GM23338 (cell line): ENCODE measurements around the gene MED16. TPM values are rescaled to one million over a fixed set of nuclear protein-coding genes. Genes with fewer than 3 reads are reported as not detected.

Experiments used
- ATAC-seq: fragments of 200-7000 bp; cut with Tn5 transposase; 3 replicates; pipeline ENCODE4 v1.9.1; 2020
- DNase-seq: peaks from one replicate; pipeline ENCODE4 v3.0.0-alpha.2; 2015; ENCODE audit warnings: low spot score
- H2AFZ ChIP-seq: fragments of 200-600 bp; sonication (generic); 2 replicates; pipeline ENCODE4 v1.8.0; 2016; ENCODE audit warnings: antibody characterized with exemption, mild to moderate bottlenecking, moderate library complexity
- H3F3A ChIP-seq: fragments of 200-600 bp; sonication (generic); replicated peaks from 2 replicates; pipeline ENCODE4 v1.8.0; 2017; ENCODE audit warnings: antibody characterized with exemption, mixed run types, low read depth
- H3K27ac ChIP-seq: fragments of 200-600 bp; sonication (generic); 2 replicates; pipeline ENCODE4 v1.6.1; 2016; ENCODE audit warnings: low read depth
- H3K27me3 ChIP-seq: fragments of 200-600 bp; sonication (generic); 2 replicates; pipeline ENCODE4 v1.8.0; 2016; ENCODE audit warnings: mild to moderate bottlenecking, mixed run types, moderate library complexity; ENCODE audit not compliant: insufficient read depth
- H3K36me3 ChIP-seq: fragments of 200-600 bp; sonication (generic); 2 replicates; pipeline ENCODE4 v1.8.0; 2016; ENCODE audit warnings: mild to moderate bottlenecking; ENCODE audit not compliant: insufficient read depth
- H3K4me1 ChIP-seq: fragments of 200-600 bp; sonication (generic); 2 replicates; pipeline ENCODE4 v1.8.0; 2016; ENCODE audit warnings: mild to moderate bottlenecking, moderate library complexity; ENCODE audit not compliant: insufficient read depth
- H3K4me2 ChIP-seq: fragments of 200-600 bp; sonication (generic); 2 replicates; pipeline ENCODE4 v1.7.1; 2017; ENCODE audit warnings: mixed run types
- H3K4me3 ChIP-seq: fragments of 200-600 bp; sonication (generic); 2 replicates; pipeline ENCODE4 v1.6.1; 2016; ENCODE audit warnings: mixed run types
- H3K79me2 ChIP-seq: fragments of 200-600 bp; sonication (generic); replicated peaks from 2 replicates; pipeline ENCODE4 v1.8.0; 2017; ENCODE audit warnings: mild to moderate bottlenecking; ENCODE audit not compliant: insufficient read depth
- H3K9me2 ChIP-seq: fragments of 200-600 bp; sonication (generic); 2 replicates; pipeline ENCODE4 v1.8.0; 2017; ENCODE audit not compliant: insufficient read depth
- H4K20me1 ChIP-seq: fragments of 200-600 bp; sonication (generic); replicated peaks from 2 replicates; pipeline ENCODE4 v1.8.0; 2017; ENCODE audit warnings: mild to moderate bottlenecking; ENCODE audit not compliant: insufficient read depth
- H3K27ac Mint-ChIP-seq: 2 replicates; pipeline ENCODE4 v1.8.0; 2020; ENCODE audit warnings: inconsistent platforms, mild to moderate bottlenecking, moderate library complexity, mixed read lengths
- H3K27me3 Mint-ChIP-seq: 3 replicates; pipeline ENCODE4 v1.8.0; 2022; ENCODE audit warnings: low read depth, mild to moderate bottlenecking, moderate library complexity, mixed read lengths, inconsistent platforms; ENCODE audit not compliant: insufficient read depth, poor library complexity
- H3K36me3 Mint-ChIP-seq: 3 replicates; pipeline ENCODE4 v1.8.0; 2021; ENCODE audit warnings: low read depth, mild to moderate bottlenecking, inconsistent platforms, moderate library complexity, mixed read lengths
- H3K4me1 Mint-ChIP-seq: 3 replicates; pipeline ENCODE4 v1.8.0; 2020; ENCODE audit warnings: mild to moderate bottlenecking, inconsistent platforms, mixed read lengths
- H3K4me3 Mint-ChIP-seq: 3 replicates; pipeline ENCODE4 v1.8.0; 2021; ENCODE audit warnings: moderate library complexity, mild to moderate bottlenecking, inconsistent platforms, mixed read lengths
- H3K9me3 Mint-ChIP-seq: 3 replicates; pipeline ENCODE4 v1.8.0; 2020; ENCODE audit warnings: moderate library complexity, mild to moderate bottlenecking, inconsistent platforms, mixed read lengths
- CREB1 ChIP-seq: fragments of 250-450 bp; sonication (Bioruptor Pico); IDR thresholded peaks from 2 replicates; pipeline ENCODE4 v1.5.0; 2020; ENCODE audit warnings: low read depth, mild to moderate bottlenecking, moderate library complexity
- EZH2 ChIP-seq: fragments of 200-600 bp; sonication (generic); IDR thresholded peaks from one replicate; pipeline ENCODE4 v1.8.0; 2017; ENCODE audit warnings: antibody characterized with exemption, mild to moderate bottlenecking, low read depth; ENCODE audit not compliant: unreplicated experiment
- EZH2phosphoT487 ChIP-seq: fragments of 200-600 bp; sonication (generic); IDR thresholded peaks from one replicate; pipeline ENCODE4 v1.8.1; 2018; ENCODE audit warnings: antibody characterized with exemption; ENCODE audit not compliant: unreplicated experiment
- JUNB ChIP-seq: IDR thresholded peaks from one replicate; pipeline ENCODE4 v1.6.1; 2016; ENCODE audit warnings: antibody characterized with exemption; ENCODE audit not compliant: unreplicated experiment
- NANOG ChIP-seq: IDR thresholded peaks from 2 replicates; pipeline ENCODE4 v1.6.1; 2016; ENCODE audit warnings: antibody characterized with exemption, borderline replicate concordance
- POLR2AphosphoS5 ChIP-seq: IDR thresholded peaks from 2 replicates; pipeline ENCODE4 v1.6.1; 2016; ENCODE audit warnings: antibody characterized with exemption, low read depth
- STAT1 ChIP-seq: IDR thresholded peaks from one replicate; pipeline ENCODE4 v1.6.1; 2016; ENCODE audit warnings: antibody characterized with exemption; ENCODE audit not compliant: unreplicated experiment
- ZNF331 ChIP-seq: fragments of 250-450 bp; sonication (Bioruptor Pico); IDR thresholded peaks from 2 replicates; pipeline ENCODE4 v1.5.0; 2020; ENCODE audit warnings: low read depth, mild to moderate bottlenecking, moderate library complexity
- polyA plus RNA-seq: library from polyadenylated mRNA; unstranded; fragments of >200 nt; fragmentation: Nextera tagmentation; extraction: Ambion mirVana; gene quantifications from 2 replicates; pipeline ENCODE4 v1.2.1, GENCODE V29; 2016
- total RNA-seq: library from RNA; depleted of rRNA; stranded (reverse); fragments of >200 nt; shearing (Covaris generic); gene quantifications from 2 replicates; pipeline ENCODE4 v1.2.3, GENCODE V29; 2014
- TF ChIP-seq, protein P1 (sequence below), 2 experiments: fragments of 200-600 bp in 1 of 2; sonication (generic) in 1 of 2; conservative IDR thresholded peaks; 2 replicates each; pipeline versions ENCODE4 v1.5.1 to v1.6.1; 2016 to 2017; ENCODE audit warnings: antibody characterized with exemption in 2 of 2, low read depth in 2 of 2, mild to moderate bottlenecking in 2 of 2, moderate library complexity in 1 of 2
- TF ChIP-seq, protein P2 (sequence below): fragments of 250-450 bp; sonication (Bioruptor Pico); IDR thresholded peaks from 2 replicates; pipeline ENCODE4 v1.5.0; 2020; ENCODE audit warnings: mild to moderate bottlenecking, moderate library complexity

Gene MED16
- total and polyA plus RNA-seq, 2 experiments from 2014 or later, result 52.7 to 73.6 TPM

DNA sequence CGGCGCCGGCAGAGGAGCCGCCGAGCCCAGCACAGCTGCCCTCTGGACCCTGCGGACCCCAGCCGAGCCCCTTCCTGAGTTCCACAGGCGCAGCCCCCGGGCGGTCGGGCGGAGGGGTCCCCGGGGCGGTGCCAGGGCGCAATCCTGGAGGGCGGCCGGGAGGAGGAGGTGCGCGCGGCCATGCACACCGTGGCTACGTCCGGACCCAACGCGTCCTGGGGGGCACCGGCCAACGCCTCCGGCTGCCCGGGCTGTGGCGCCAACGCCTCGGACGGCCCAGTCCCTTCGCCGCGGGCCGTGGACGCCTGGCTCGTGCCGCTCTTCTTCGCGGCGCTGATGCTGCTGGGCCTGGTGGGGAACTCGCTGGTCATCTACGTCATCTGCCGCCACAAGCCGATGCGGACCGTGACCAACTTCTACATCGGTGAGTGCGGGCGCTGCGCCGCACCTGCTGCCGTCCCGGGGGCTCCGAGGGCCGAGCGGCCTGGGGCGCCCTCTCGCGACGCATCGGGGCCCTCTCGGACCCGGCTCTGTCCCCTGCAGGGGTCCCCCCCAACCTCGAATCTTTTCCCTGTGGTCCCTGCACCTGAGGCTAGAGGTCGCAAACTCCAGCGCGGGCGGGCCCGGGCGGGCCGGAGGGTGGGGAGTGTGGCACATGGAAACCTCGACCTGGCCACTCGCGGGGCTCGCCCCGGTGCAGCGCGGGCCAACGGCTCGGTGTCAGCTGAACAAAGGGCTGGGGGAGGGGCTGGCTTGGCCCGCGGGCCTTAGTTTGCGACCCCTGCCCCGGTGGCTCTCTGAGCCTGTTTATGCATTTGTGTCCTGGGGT is 24.6 kb upstream of the MED16 start, which contains the start of gene KISS1R (continued):
- TF ChIP-seq, protein P1, sequence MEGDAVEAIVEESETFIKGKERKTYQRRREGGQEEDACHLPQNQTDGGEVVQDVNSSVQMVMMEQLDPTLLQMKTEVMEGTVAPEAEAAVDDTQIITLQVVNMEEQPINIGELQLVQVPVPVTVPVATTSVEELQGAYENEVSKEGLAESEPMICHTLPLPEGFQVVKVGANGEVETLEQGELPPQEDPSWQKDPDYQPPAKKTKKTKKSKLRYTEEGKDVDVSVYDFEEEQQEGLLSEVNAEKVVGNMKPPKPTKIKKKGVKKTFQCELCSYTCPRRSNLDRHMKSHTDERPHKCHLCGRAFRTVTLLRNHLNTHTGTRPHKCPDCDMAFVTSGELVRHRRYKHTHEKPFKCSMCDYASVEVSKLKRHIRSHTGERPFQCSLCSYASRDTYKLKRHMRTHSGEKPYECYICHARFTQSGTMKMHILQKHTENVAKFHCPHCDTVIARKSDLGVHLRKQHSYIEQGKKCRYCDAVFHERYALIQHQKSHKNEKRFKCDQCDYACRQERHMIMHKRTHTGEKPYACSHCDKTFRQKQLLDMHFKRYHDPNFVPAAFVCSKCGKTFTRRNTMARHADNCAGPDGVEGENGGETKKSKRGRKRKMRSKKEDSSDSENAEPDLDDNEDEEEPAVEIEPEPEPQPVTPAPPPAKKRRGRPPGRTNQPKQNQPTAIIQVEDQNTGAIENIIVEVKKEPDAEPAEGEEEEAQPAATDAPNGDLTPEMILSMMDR (conservative IDR thresholded peaks at IDR 0.05; ENCODE audit: low read depth in 2 of 2), result peak; percentile 65 to 88
- no peak for TF ChIP-seq STAT1
- peak; percentile 23; the same call in 1 of the 2 replicates for TF ChIP-seq POLR2AphosphoS5

DNA sequence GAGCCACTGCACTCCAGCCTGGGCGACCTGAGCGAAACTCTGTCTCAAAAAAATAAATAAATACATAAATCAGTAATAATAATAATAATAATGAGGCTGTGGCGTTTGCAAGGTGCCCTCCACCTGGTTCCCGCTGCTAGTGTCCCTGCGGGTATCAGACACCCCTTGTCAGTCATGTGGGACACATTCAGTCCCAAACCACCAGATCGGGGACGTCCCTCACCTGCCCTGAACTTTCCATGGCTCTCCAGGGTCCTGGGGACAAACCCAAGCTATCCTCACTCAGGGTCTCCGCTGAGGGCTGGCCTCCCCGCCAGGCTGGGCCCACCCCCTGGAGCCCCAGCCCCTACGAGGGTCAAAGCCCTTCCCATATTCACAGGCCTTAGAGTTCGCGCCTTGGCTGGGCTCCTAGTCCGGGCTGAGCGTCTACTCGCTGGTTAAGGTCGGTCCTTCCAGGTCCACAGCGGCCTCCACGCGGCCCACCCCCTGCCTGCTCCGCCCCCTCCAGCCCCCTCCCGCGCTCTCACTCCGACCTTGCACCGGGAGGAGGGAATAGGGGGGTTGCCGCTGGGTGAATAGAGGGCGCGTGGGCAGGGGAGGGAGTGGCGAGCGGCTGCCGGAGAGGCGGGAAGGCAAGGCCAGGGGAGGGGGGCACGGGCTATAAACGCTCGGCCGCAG is 23.8 kb upstream of the MED16 start:
- peak; percentile 69 for DNase-seq
- peaks cover 15% of the 10 kb centered on the region for H3F3A ChIP-seq
- H3K4me3 Mint-ChIP-seq, result peak overlapping the region; percentile 61

More for the DNA sequence above, 23.8 kb upstream of the MED16 start:
- Histone ChIP-seq H3K79me2 (no peaks in the 10 kb centered on the region), H2AFZ (peak overlapping the region; percentile 93; the same call in 1 of the 2 replicates), H3K9me2 (no peaks in the 10 kb centered on the region), H3K36me3 (no peaks in the 10 kb centered on the region), H3K4me2 (peak overlapping the region; percentile 87), H4K20me1 (no peaks in the 10 kb centered on the region; the same call in 1 of the 2 replicates), H3K27ac (no peak overlapping the region), H3K27me3 (peaks cover 80% of the 10 kb centered on the region), H3K4me1 (no peaks in the 10 kb centered on the region; the same call in 1 of the 2 replicates), H3K4me3 (peak overlapping the region; percentile 72)
- no peak overlapping the region for H3K27ac Mint-ChIP-seq
- TF ChIP-seq EZH2 (no peak), POLR2AphosphoS5 (no peak), EZH2phosphoT487 (no peak), NANOG (no peak), ZNF331 (no peak), JUNB (no peak), CREB1 (CRISPR knock-in tag) (no peak)
- TF ChIP-seq, protein P1 (conservative IDR thresholded peaks at IDR 0.05; ENCODE audit: low read depth in 2 of 2), result no peak
- TF ChIP-seq, protein P2, sequence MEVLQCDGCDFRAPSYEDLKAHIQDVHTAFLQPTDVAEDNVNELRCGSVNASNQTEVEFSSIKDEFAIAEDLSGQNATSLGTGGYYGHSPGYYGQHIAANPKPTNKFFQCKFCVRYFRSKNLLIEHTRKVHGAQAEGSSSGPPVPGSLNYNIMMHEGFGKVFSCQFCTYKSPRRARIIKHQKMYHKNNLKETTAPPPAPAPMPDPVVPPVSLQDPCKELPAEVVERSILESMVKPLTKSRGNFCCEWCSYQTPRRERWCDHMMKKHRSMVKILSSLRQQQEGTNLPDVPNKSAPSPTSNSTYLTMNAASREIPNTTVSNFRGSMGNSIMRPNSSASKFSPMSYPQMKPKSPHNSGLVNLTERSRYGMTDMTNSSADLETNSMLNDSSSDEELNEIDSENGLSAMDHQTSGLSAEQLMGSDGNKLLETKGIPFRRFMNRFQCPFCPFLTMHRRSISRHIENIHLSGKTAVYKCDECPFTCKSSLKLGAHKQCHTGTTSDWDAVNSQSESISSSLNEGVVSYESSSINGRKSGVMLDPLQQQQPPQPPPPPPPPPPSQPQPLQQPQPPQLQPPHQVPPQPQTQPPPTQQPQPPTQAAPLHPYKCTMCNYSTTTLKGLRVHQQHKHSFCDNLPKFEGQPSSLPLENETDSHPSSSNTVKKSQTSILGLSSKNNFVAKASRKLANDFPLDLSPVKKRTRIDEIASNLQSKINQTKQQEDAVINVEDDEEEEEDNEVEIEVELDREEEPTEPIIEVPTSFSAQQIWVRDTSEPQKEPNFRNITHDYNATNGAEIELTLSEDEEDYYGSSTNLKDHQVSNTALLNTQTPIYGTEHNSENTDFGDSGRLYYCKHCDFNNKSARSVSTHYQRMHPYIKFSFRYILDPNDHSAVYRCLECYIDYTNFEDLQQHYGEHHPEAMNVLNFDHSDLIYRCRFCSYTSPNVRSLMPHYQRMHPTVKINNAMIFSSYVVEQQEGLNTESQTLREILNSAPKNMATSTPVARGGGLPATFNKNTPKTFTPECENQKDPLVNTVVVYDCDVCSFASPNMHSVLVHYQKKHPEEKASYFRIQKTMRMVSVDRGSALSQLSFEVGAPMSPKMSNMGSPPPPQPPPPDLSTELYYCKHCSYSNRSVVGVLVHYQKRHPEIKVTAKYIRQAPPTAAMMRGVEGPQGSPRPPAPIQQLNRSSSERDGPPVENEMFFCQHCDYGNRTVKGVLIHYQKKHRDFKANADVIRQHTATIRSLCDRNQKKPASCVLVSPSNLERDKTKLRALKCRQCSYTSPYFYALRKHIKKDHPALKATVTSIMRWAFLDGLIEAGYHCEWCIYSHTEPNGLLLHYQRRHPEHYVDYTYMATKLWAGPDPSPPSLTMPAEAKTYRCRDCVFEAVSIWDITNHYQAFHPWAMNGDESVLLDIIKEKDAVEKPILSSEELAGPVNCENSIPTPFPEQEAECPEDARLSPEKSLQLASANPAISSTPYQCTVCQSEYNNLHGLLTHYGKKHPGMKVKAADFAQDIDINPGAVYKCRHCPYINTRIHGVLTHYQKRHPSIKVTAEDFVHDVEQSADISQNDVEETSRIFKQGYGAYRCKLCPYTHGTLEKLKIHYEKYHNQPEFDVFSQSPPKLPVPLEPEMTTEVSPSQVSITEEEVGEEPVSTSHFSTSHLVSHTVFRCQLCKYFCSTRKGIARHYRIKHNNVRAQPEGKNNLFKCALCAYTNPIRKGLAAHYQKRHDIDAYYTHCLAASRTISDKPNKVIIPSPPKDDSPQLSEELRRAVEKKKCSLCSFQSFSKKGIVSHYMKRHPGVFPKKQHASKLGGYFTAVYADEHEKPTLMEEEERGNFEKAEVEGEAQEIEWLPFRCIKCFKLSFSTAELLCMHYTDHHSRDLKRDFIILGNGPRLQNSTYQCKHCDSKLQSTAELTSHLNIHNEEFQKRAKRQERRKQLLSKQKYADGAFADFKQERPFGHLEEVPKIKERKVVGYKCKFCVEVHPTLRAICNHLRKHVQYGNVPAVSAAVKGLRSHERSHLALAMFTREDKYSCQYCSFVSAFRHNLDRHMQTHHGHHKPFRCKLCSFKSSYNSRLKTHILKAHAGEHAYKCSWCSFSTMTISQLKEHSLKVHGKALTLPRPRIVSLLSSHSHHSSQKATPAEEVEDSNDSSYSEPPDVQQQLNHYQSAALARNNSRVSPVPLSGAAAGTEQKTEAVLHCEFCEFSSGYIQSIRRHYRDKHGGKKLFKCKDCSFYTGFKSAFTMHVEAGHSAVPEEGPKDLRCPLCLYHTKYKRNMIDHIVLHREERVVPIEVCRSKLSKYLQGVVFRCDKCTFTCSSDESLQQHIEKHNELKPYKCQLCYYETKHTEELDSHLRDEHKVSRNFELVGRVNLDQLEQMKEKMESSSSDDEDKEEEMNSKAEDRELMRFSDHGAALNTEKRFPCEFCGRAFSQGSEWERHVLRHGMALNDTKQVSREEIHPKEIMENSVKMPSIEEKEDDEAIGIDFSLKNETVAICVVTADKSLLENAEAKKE (CRISPR knock-in tag), result no peak
- no peaks in the 10 kb centered on the region for H3K9me3 Mint-ChIP-seq
- ATAC-seq, result peak; percentile 20
- peaks cover 56% of the 10 kb centered on the region for H3K27me3 Mint-ChIP-seq
- H3K36me3 Mint-ChIP-seq, result no peaks in the 10 kb centered on the region
- H3K4me1 Mint-ChIP-seq, result peaks cover 4% of the 10 kb centered on the region; the same call in 2 of the 3 replicates
